ENCODE data around the gene YBX1.

GRCh38 chr1:42680921-42681683 lies 1.1 kb upstream of the YBX1 start:
- TF ChIP-seq, protein P1, sequence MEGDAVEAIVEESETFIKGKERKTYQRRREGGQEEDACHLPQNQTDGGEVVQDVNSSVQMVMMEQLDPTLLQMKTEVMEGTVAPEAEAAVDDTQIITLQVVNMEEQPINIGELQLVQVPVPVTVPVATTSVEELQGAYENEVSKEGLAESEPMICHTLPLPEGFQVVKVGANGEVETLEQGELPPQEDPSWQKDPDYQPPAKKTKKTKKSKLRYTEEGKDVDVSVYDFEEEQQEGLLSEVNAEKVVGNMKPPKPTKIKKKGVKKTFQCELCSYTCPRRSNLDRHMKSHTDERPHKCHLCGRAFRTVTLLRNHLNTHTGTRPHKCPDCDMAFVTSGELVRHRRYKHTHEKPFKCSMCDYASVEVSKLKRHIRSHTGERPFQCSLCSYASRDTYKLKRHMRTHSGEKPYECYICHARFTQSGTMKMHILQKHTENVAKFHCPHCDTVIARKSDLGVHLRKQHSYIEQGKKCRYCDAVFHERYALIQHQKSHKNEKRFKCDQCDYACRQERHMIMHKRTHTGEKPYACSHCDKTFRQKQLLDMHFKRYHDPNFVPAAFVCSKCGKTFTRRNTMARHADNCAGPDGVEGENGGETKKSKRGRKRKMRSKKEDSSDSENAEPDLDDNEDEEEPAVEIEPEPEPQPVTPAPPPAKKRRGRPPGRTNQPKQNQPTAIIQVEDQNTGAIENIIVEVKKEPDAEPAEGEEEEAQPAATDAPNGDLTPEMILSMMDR (IDR thresholded peaks at IDR 0.05; ENCODE audit: low read depth, low read length, missing input control): no peak
- TF ChIP-seq FOXA2 (IDR thresholded peaks at IDR 0.05) (no peak), HNF4A (conservative IDR thresholded peaks at IDR 0.05) (no peak), REST (IDR thresholded peaks at IDR 0.05) (no peak), RAD21 (IDR thresholded peaks at IDR 0.05) (no peak), GABPA (IDR thresholded peaks at IDR 0.05 in 1 of 2, conservative IDR thresholded peaks at IDR 0.05 in 1 of 2) (no peak), MAX (IDR thresholded peaks at IDR 0.05) (no peak), YY1 (IDR thresholded peaks at IDR 0.05) (no peak), TAF1 (conservative IDR thresholded peaks at IDR 0.05) (no peak), FOXA1 (IDR thresholded peaks at IDR 0.05) (no peak)
- TF ChIP-seq, protein P2, sequence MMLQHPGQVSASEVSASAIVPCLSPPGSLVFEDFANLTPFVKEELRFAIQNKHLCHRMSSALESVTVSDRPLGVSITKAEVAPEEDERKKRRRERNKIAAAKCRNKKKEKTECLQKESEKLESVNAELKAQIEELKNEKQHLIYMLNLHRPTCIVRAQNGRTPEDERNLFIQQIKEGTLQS (IDR thresholded peaks at IDR 0.05): no peak

All from liver (tissue), 3 donors.